Fibroblast of skin of right biceps (primary cell): ENCODE results near the gene EML5.
"Not testable (repeated sequence)": the region's sequence is repeated elsewhere in the genome, so short reads cannot be mapped to it uniquely, and the experiment has no call there.

Experiments
- DNase-seq: peaks from one replicate; pipeline ENCODE4 v3.0.0-alpha.2; 2013

The EML5 gene

DNA sequence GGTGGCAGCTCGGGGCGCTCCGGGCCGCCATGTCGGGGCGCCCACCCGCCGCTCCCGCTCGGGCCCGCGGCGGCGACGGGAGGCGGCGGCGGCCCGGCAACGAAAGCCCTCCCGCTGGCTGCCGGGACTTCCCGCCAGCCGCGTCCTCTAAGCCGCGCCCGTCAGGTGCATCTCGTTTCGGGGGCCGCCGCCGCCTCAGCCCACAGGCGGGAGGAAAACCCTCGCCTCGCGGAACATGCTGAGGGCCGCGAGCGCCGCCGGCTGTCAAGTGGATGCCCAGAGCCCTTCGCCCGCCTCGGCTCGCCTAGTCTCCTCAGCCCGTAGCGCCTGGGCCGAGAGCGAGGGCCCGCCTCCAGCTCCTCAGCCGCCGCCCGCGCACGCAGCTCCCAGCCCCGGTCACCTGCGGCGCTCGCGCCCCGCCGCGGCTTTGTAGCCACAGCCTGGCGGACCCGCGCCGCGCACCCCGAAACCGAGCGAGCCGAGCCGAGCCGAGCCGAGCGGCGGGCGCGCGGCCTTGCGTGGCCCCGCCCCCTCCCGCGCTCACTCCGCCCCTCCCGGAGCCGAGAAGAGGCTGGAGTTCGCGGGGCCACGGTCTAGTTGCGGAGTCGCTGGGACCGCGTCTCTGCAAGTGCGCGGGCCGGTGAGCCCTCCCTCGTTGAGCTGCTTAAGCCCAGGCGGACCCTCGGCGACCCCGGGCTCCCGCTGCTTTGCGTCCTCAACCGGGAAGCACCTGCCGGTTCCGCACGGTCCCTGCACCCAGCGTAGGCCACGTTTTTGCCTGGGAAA is at the start of gene EML5:
TSS of gene EML5 (minus strand) at position 481 of the 786 bp plus-strand sequence. CDS start at position 31, 450 bp downstream.
- peak; percentile 62 for DNase-seq

DNA sequence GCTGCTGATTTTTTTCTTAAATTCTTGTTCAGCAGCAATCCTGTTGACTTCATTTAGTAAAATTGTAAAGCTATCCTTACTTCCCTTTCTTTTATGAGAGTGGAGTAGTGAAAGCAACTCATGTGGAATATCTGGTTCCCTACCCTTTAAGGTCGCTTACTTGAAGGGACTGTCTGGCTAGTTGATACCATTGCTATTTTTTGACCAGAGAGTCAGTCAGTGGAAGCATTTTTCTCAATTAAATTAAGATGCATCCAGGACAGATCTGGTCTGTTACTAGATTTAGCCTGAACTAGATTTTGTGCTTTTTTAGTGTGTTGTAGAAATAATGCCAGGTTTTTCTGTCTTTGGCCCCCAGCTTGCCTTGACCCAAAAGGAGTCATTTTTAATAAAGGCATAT is 49.7 kb upstream of the EML5 start:
- DNase-seq = no peak

- DNase-seq = peak; percentile 69
Measured at GRCh38 chr14:88841741-88842140, 49.0 kb upstream of the EML5 start.

- DNase-seq = no peak
Measured at GRCh38 chr14:88840926-88841325, 48.2 kb upstream of the EML5 start.

DNA sequence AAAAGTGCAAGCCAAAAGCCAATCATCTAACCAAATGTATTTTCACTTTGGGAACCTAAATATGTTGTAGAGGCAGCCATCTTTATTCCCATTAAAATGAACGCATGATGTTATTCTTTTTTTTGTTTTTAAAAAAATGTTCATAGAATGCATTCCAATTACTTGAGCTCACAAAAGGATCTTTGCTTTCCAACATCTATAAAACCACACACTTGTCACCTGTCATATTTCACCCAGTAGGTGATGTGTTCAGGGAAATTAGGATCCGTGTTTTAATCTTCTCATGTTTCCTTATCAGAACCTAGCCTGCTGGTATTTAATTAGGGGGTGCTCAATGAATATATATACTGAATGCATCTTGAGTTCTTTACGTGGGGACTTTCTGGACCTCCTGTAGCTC is 45.3 kb upstream of the EML5 start:
- DNase-seq = no peak

- no peak for DNase-seq
Measured at GRCh38 chr14:88837495-88837894, 44.7 kb upstream of the EML5 start.

DNA sequence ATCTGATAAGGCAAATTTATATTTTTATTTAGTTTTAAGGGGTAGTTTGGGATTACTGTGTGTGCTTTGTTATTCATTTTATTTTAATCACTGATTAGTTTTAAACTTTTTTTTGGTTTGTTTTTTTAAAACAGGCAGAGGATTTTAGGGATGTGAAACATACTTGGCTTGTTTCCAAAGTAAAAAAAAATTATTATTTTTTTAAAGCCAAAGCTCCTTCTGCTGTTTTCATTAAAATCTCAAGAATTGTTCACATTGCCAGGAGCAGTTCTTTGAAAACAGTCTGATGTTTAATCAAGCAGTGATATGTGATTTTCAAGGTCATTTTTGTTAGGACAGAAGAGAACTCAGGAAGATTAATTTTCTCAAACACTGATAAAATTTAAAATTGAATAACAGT is 42.9 kb upstream of the EML5 start:
- no peak for DNase-seq

DNA sequence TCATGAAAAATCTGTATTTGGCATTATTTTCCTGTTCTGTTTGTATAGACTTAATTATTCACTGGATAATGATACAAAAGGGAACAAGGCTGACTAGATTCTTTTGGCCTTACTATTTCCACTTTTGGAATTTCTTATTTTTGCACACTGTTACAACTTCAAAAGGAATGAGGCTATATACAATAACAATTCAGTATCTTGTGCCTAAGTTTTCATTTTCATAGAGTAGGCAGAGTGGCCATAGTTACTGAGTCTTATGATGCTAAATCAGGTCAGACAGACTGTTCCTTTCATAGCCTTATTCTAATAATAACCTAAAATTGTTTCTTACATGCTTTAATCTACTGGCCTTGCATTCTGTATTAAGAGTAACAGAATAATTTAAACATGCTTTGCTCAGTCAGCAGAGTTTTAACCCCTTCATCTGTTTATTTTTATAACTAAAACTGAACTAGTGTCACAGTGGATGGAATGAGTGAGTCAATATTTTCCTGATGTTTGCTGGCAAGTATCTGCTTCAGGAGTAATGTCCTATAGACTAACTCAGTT is 42.2 kb upstream of the EML5 start:
- peak; percentile 82 for DNase-seq

GRCh38 chr14:88831284-88831683 is 38.5 kb upstream of the EML5 start:
- DNase-seq = peak; percentile 72

DNA sequence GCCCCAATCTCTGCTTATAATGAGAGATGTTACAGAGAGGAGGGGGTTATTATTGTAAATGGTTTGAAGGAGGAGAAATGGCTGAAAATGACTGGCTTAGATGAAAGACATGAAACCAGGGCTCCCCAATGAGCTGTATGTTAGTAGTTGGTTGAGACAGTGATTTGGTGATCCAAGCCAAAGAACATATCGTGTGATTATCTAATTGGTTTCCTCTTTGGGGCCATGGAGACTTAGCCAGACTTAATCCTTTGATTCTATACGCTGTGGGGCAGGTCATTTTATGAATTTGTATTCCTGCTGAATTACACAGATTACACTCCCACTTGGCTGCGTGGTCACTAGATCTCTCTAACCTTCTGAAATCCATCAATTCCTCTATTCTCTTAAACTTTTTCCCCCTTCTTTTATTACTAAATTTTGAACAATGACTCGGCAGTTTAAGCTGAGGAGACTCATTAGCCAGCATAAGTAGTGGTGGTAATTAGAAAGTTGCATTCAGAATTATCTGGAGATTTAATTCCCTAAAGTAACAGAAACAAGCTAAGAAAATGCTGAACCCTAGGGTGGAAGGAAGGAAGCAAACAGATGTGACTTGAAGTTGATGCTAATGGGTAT is 37.0 kb upstream of the EML5 start:
- DNase-seq = no peak

GRCh38 chr14:88829188-88829587 is 36.4 kb upstream of the EML5 start:
- DNase-seq = no peak

DNA sequence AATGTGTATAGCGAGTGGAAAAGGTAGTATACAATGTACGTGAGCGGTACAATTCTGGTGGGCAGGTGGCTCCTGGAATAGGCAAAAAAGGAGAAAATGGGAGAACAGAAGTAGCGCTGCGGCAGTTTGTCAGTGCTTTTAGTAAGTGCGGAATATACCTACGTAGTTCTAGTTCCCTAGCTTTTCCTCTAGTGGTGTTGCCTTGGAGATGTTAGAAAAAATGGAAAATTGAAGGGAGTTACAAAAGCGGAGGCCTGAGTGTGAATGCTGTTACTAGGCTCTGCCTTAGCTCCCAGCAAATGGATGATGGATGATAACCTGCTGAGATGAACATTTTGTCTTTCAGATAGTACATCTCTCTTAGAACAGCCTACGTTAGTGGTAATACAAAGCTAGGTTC is 32.8 kb upstream of the EML5 start:
- no peak for DNase-seq

GRCh38 chr14:88825078-88825458 is 32.3 kb upstream of the EML5 start:
- DNase-seq = no peak

- peak; percentile 88 for DNase-seq
Measured at GRCh38 chr14:88824314-88825077, 31.7 kb upstream of the EML5 start, which contains the start of gene TTC8. TSS of gene TTC8 (plus strand) at chr14:88824651. CDS start at chr14:88824708, 57 bp downstream.

DNA sequence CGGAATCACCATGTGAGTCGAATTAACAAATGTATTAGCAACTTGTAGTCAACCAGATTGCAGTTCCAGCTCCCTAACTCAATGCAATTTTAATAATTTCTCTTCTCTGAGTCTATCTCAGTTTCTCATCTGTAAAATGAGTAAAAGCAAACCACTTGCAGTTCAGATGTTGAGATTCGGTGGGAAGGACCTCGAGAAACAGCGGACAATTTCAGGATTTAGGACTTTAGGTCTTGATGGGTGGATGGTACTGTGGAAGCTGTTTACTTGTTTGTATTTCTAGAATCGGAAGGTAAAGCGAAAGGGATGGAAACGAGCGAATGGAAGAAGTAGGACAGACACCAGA is 31.2 kb upstream of the EML5 start:
- DNase-seq = no peak

GRCh38 chr14:88821888-88822287 is 29.1 kb upstream of the EML5 start:
- DNase-seq = no peak

DNA sequence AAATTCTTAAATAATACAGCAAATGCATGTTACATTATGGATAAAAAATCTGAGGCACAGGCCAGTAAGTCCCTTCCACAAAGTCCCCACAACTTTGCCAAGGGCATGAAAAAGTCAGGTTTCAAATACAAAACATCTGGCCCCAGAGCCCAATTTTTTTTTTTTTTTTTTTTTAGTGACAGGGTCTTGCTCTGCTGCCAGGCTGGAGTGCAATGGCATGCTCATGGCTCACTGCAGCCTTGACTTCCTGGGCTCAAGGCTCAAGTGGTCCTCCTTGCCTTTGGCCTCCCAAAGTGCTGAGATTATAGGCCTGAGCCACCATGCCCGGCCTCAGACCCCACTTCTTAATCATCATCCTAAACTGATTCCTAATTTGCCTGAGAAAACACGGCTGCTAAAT is 28.6 kb upstream of the EML5 start:
- no peak for DNase-seq

DNA sequence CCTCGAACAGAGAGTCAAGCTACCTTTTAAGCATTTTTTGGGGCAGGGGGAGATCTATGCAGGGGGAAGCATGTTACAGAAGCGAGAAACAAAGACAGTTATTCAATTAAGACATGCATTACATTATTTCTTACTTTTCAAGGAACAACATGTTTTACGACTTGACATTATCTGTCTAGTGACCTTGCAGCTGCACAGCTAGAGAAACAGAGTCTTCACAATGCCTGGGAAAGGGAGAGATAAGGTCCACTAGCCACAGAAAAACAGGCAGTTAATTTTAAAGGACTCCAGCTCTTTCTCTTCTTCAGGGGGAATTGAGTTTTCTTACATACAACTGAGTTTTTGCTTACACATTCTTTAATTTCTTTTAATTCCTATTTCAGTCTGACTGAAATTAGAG is 26.9 kb upstream of the EML5 start:
- DNase-seq = not testable (repeated sequence)

- DNase-seq = no peak
Measured at GRCh38 chr14:88818018-88818417, 25.3 kb upstream of the EML5 start.

GRCh38 chr14:88815980-88816379 is 23.2 kb upstream of the EML5 start:
- DNase-seq = no peak

- DNase-seq = no peak
Measured at GRCh38 chr14:88808359-88808758, 15.6 kb upstream of the EML5 start.

GRCh38 chr14:88804477-88804876 is 11.7 kb upstream of the EML5 start:
- DNase-seq = no peak

DNA sequence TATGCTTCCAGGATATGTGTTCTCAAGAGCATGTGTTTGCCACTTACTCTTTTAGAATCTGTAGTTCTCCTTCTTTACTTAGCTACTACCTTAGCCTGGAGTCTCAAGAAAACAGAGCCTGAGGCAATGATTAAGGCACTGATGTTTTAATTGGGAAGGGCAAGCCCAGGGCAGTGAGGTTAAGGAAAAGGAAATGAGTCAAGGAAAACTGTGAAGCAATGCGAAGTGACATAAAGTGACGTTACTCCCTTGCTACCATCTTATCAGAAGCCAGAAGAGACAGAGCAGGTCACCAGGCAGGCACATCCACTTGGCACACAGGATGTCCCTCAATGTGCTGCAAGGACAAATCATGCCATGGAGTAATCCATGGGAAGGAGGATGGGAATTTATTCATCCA is 11.3 kb upstream of the EML5 start:
- no peak for DNase-seq

- no peak for DNase-seq
Measured at GRCh38 chr14:88802596-88802995, 9.8 kb upstream of the EML5 start.
